Epithelial cell of prostate (primary cell): ENCODE results near the gene DOCK7.

ENCODE experiments used
- DNase-seq: peaks from one replicate; pipeline ENCODE4 v3.0.0-alpha.2; 2011; ENCODE audit warnings: low read depth, low spot score
- H3K27ac ChIP-seq: fragments of 450-650 bp; 2 replicates; pipeline ENCODE4 v1.5.1; 2017; ENCODE audit warnings: mild to moderate bottlenecking

The DOCK7 gene

DNA sequence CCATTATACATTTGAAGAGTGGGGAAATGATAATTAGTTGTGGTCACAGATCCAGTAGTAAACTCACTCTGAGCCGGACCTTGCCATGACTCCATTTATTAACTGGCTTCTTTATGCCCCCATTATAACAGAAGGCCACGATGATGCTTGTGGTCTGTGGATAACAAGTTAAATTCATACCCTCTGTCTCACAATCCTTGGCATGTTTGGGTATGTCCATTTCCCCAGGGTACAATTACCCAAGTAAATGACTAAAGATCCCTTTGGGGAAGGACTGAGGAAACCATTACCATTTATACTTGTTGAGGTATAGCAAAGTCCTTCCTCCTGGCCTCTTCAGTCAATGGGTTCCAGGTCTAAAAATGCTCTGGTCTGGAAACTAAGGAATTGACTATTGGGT is 258.6 kb downstream of the DOCK7 start:
- DNase-seq = no peak
- no peak overlapping the region for H3K27ac ChIP-seq

DNA sequence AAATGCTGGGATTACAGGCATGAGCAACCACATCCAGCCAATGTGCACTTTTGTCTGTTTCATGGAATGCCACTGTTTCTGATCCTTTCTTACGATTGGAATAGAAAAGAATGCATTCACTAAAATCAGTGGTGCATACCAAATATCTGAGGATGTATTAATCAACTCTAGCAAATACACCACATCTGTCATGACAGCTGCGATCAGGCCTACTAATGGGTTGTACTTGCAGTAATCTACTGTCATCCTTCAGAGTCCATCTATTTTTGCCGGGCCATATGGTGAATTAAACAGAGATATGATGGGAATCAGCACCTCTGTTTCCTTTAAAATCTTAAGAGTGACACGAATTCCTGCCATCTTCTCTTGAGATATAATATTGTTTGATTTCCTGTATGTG is 259.8 kb downstream of the DOCK7 start:
- H3K27ac ChIP-seq = no peak overlapping the region
- no peak for DNase-seq

DNA sequence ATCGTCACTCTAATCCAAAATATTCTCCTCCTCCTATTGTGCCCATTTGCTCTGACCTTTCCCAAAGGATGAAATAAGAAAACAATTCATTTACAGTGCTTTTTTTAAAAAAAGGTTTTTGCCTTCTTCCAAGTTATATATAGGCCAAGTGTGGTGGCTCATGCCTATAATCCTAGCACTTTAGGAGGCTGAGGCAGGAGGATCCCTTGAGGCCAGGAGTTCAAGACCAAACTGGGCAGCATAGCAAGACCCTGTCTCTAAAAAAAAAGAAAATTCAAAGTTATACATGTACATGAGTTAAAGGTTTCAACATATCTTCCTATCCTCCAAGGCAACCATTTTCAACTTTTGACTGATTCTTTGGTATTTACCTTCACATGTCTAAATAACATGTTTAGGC is 261.4 kb downstream of the DOCK7 start:
- DNase-seq = no peak
- H3K27ac ChIP-seq = no peak overlapping the region

DNA sequence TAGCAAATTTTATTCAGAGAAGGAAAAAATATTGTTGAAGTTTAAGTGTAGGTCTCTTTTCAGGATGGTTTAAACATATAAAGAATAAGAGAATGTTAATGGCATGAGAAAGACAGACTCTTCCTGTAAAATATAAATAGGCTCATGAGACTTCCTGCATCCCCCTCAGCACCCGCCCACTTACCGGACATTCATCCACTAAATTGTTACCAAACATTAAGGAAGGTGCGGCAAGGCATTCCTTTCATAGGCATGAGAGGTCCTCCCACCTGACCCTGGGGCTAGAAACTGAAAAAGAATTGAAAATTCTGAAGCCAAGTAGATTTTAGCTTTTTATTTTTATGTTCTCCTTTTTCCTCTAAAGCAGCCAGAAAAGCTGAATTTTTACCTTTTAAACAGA is 261.9 kb downstream of the DOCK7 start:
- DNase-seq = no peak
- no peak overlapping the region for H3K27ac ChIP-seq

DNA sequence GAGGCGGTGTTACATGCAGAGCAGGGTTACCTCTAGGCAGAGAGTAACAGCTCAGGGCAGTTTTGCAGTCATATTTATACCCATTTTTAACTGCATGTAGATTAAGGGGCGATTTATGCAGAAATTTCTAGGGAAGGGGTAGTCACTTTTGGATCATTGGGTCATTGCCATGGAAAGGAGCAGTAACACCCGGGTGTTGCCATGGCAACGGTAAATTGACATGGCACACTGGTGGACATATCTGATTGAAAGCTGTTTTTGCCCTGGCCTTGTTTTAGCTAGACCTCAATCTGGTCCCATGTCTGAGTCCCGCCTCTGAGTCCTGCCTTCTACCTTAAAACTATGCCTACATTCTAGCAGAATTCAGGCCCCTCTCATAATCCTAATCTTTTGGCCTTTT is 263.1 kb downstream of the DOCK7 start:
- no peak overlapping the region for H3K27ac ChIP-seq
- no peak for DNase-seq

DNA sequence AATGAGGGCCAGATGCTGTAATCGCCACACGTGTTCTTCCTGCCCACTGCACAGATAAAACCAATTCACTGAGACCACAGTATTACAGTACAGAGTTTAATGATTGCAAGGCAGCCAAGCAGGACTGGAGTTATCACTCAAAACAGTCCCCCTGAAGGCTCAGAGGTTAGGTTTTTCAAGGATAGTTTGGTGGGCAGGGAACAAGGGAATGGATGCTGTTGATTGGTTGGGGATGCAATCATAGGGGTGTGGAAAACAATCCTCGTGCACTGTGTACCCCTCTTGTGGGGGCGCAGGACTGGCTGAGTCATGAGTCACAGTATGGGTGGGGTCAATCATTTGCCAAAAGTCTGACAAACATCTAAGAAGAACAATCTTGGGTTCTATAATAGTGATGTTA is 263.8 kb downstream of the DOCK7 start:
- no peak for DNase-seq
- no peak overlapping the region for H3K27ac ChIP-seq

DNA sequence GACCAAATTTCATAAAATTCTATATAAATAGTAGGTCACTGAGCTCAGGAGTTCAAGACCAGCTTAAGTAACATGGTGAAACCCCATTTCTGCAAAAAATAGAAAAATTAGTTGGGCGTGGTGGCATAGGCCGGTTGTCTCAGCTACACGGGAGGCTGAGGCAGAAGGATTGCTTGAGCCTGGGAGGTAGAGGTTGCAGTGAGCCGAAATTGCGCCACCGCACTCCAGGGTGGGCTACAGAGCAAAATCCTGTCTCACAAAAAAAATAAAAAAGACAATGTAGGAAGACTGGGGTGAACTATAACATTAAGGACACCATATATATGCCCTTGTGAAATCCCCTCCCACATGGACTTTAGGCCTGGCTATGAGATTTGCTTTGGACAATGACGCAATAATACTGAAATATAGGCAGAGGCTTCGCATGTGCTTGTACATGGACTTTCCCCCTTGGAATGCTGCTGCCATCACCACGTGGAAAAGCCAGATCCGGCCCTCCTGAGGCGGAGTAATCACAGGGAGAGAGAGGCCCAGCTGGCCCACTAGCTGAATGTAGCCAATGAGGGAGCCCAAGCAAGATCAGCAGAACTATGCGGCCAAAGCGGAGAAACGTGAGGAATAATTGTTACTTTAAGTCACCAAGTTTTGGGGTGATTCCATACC is 264.5 kb downstream of the DOCK7 start:
- no peak overlapping the region for H3K27ac ChIP-seq
- no peak for DNase-seq

DNA sequence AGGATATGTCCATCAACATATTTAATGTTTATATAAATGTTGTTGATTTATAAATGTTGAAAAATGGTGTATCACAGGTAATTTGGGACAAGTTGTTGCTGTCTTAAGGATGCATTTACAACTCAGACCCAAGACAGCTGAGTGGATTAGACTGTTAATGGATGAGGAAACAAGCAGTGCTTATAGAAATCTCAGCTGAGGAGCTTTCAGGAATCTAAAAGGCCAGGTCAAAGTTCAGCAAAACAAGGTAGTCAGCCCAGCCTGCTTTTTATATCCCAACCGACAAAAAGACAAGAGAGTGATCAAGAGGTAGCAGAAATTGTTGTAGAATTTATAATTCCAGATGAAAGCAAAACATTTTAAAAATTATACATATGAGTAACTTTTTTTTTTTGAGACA is 268.0 kb downstream of the DOCK7 start:
- no peak overlapping the region for H3K27ac ChIP-seq
- DNase-seq = no peak

DNA sequence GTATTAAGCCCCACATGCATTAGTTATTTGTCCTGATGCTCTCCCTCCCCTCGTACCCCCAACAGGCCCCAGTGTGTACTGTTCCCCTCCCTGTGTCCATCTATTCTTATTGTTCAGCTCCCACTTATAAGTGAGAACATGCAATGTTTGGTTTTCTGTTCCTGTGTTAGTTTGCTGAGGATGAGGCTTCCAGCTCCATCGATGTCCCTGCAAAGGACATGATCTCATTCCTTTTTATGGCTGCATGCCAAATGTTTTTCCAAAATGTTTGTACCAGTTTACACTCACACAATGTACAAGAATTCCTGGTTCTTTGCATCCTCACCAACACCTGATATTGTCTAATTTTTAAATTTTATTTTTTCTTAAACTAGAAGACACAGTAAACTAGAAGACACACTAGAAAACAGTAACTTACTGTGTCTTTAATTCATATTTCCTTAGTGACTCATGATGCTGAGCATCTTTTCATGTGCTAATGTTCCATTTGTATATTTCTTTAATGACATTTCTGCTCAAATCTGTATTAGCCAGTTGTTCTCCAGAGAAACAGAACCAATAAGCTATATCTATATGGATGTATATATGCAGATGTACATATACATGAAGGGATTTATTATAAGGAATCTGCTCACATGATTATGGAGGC is 270.7 kb downstream of the DOCK7 start:
- H3K27ac ChIP-seq = no peak overlapping the region
- DNase-seq = no peak

DNA sequence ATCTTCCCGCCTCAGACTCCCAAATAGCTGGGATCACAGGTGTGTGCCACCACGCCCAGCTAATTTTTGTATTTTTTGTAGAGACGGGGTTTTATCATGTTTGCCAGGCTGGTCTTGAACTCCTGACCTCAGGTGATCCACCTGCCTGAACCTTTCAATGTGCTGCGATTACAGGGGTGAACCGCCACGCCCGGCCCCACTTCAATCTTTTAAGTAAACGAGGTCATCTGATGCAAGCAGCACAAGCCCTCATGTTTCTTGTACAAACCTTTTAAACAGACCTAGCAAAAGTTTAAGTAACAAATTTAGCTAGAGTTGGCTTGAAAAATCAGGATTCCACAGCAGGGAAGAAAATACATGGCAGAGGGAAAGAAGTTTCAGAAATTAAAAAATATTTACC is 272.5 kb downstream of the DOCK7 start:
- no peak overlapping the region for H3K27ac ChIP-seq

DNA sequence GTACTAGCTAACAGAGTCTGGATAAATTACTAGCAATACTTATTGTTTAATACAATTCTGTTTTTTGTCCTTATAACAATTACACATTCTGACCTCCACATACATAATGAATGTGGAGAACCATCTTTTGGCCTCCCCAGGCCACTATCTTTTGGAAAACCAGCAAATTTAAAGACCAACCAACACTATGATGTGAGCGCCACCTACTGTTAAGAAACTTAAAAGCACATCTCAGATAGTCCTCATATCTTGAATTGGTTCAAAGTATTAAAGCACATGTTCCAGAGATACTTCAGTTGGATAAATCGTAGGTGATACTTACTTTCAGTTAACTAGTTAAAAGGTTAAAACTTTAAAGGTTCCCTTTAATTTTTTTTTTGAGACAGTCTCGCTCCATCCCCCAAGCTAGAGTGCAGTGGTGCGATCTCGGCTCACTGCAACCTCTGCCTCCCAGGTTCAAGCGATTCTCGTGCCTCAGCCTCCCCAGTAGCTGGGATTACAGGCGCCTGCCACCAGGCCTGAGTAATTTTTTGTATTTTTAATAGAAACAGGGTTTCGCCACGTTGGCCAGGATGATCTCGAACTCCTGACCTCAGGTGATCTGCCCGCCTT is 280.7 kb downstream of the DOCK7 start:
- DNase-seq = no peak

More for the DNA sequence above, 272.5 kb downstream of the DOCK7 start:
- no peak for DNase-seq

DNA sequence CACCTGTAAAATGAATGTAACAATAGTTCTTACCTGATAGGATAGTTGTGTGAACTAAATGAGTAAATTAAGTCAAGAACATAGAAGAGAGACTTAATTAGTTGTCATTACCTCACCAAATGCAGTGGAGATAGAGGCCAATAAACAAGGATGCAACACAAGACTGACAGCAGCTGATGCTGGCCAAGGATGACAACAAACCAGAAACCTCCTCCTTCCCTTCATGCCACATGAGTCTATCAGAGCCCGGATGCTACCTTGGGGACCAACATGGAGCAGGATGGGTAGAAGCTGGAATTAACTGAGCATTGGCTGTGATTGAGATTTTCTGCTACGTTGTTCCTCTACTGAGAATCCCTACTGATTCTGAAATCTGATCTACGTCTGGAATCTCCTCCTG is 281.6 kb downstream of the DOCK7 start:
- H3K27ac ChIP-seq = no peak overlapping the region
- DNase-seq = no peak

More for the DNA sequence above, 280.7 kb downstream of the DOCK7 start:
- H3K27ac ChIP-seq = no peak overlapping the region

DNA sequence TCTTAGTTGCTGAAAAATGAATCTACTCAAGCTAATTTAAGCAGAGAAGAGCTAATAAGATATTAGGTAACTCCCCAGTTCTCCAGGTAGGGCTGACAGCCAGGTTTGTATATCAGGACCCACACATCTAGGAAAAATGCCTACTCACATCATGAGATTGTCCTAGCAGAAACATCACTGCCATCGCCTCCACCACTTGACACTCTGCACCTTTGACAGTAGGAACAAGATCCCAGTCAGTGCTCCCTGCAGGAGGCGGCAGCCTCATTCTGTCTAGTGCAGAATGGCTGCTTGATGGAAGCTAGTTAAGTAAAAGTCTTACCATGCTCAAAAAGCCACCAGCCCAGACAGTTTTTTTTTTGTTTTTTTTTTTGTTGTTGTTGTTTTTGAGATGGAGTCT is 282.9 kb downstream of the DOCK7 start:
- no peak for DNase-seq
- no peak overlapping the region for H3K27ac ChIP-seq
